Stimulated activated CD4-positive, alpha-beta T cell treated with anti-CD3 and anti-CD28 coated beads, Interleukin-12 subunit alpha, Interleukin-12 subunit beta, amount 100 ng/mL, for 24 hours (primary cell): ENCODE measurements around the gene TTC19.
"Not testable (repeated sequence)": the region's sequence is repeated elsewhere in the genome, so short reads cannot be mapped to it uniquely, and the experiment has no call there.

Experiments
- DNase-seq, 2 experiments: peaks; one replicate each; pipeline ENCODE4 v3.0.0-alpha.2; 2020; ENCODE audit warnings: low read depth in 2 of 2

TTC19 gene

DNA sequence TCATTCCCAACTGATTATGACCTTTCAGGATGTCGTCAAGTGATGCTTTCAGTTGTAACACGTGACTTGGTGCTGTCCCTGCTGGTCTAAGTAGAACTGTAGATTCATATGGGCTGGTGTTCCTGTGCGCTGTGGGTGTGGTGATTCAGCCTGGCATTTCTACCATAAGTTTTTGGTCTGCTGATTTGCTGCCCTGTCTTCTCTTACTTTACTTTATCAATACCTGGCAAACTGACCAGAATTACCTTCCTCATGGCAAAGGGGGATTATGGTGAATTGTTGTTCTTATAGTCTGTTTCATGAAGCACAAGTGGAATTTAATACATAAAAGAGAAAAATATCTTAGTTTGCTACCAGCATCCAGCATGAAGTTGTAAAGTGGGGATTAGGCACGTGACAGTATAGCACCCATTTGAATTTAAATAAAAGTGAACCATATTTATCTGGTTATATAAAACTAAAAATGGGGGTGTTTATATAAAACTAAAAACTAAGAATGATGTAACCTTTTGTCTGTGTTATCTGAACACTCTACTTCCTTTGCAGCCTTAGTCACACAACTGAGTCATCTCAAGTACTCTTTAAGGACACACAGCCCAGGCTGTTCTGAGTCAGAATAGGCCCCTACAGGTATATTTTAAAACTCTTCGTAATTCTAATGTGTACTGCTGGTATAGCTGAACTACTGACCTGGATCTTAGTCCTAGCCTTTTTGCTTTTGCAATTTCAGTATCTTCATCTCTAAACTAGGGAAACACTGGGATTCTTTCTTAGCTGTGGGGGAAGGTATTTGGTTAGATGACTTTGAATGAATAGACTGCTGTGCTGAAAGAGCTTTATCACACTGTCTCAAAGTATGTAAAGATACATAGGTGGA lies 28.3 kb downstream of the TTC19 start:
- DNase-seq, result peak; percentile 13 to 39

DNA sequence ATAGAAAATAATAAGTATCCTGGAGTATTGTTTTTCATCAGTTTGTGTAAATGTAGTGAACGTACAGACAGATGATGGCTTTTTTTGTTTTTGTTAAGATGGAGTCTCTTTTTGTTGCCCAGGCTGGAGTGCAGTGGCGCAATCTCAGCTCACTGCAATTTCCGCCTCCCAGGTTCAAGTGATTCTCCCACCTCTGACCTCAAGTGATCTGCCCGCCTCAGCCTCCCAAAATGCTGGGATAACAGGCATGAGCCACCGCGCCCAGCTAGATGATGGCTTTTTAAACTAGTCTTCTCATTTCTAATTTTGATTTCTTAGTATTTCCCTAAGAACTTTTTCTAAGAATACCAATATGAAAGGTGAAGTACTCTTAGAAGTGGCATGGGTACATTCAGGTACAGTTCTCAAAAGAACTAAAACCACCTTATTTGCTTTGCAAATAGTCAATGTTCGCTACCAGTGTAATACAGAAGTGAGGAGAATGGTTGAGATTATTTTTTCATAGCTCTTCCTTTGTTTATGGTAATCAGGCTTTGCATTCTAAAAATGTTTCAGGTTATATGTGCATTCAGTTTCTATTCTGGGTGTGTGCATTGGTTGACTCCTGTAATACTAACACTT lies 34.2 kb downstream of the TTC19 start:
- no peak for DNase-seq

DNA sequence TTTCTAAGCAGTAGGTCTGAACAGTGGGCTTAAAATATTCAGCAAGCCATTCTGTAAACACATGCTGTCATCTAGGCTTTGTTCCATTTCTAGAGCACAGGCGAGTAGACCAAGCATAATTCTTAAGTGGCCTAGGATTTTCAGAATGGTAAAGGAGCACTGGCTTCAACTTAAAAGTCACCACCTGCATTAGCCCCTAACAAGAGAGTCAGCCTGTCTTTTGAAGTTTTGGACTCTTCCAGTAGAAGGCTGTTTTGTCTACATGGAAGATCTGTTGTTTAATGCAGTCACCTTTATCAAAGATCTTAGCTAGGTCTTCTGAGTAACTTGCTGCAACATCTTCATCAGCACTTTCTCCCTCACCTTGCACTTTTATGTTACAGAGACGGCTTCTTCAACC lies 36.6 kb downstream of the TTC19 start:
- no peak for DNase-seq

DNA sequence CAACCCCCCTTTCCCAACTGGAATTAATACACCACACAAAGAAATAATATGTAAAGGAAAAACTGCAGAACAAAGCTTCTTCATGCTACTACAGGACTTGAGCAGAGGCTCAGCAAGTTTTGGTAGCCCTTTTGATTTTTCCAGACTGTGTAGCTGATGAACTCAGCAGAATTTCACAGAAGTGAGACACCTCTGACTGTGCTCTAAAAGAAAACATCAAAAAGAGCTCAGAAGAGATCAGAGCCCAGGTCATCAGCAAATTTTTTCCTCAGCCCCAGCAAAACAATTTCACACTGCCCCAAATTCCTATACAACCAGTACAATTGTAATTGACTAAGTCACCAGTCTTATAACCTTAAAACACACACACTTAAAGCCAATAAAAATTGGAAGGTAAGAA lies 38.0 kb downstream of the TTC19 start:
- no peak for DNase-seq

DNA sequence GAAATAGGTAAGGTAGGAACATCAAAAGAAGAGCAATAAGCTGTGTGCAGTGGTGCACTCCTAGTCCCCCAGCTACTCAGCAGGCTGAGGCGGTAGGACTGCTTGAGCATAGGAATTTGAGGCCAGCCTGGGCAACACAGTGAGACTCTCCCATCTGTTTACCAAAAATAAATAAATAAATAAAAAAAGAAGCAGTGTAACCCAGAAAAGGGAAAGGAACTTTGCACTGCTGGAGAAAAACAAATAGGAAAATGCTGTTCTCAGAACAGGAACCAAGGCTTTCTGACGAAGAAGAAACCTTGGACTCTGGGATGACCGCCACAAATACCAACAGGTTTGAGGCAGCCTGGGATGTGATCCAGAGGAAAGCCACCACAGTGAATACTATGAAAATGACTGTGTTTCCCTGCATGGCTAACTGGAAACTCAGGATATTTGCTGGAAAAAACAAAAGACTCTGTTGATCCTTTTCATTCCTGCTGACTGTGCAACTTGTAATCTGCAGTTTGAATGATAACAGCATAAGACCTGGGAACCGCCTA lies 41.2 kb downstream of the TTC19 start:
- DNase-seq, result no peak

DNA sequence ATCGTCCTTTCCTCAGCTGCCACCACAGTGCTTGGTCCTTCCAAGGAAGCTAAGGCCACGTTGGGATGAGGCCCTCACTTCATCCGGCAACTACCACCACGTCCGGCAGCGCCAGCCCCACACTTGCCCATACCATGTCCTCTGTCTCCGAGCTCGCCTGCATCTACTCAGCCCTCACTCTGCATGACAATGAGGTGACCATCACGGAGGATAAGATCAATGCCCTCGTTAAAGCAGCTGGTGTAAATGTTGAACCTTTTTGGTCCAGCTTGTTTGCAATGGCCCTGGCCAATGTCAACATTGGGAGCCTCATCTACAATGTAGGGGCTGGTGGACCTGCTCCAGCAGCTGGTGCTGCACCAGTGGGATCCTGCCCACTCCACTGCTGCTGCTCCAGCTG lies 44.9 kb downstream of the TTC19 start:
- no peak for DNase-seq

DNA sequence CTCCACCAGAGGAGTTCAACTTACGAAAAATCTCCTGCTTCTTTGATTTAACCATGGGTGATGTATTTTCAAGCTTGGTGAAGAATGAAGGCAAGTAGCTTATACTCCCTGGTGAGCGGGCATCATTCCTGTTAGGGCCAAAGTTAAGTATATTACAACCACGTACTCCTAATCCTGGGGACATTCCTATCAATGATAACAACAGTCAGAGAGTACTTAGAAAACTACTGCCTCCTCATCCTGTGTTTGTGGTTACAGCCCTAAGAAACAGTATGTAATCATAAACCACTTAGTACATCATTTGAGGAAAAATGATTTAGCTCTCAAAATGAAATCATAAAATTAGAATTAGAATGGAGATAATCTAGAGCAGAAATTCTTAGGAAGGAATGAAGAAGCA lies 47.3 kb downstream of the TTC19 start:
- DNase-seq, result no peak

DNA sequence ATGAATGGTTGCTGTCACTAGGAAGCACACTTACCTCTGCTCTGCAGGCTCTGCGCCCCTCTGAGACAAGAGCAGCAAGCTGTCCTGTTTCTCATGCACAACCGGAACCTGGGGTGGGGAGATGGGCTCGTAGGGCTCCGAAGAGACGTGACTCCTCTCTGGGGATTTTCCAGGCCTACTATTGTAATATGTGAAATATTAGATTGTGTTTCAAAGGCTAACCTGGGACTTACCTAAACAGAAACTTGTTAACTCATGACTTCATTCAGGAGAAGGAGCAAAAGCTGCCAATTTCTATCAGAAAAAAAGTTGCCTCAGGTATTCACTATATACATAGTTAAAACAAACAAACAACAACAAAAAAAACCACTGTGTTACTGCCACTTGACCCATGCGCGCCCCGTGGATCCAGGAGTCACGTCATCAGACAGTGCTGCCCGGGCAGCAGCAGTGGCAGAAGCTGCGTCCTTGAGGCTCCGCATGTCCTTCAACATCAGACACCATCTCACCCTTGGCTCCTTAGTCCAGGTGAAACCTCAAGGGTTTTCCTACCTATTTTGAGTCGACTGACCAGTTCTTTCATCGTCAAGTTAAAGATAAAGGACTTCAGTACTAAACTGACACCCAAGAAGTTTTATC lies 49.3 kb downstream of the TTC19 start:
- no peak for DNase-seq

DNA sequence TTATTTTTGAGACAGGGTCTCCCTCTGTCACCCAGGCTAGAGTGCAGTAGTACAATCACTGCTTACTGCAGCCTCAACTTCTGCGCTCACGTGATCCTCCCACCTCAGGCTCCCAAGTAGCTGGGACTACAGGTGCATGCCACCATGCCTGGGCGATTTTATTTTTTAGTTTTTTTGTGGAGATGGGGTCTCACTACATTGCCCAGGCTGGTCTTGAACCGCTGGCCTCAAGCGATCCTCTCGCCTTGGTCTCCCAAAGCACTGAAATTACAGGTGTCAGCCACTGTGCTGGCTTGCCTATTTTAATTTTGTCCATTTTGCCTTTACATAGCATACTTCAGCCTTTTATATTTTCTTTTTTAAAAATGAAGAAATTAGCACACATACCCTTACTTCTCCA lies 51.2 kb downstream of the TTC19 start:
- DNase-seq, result no peak

DNA sequence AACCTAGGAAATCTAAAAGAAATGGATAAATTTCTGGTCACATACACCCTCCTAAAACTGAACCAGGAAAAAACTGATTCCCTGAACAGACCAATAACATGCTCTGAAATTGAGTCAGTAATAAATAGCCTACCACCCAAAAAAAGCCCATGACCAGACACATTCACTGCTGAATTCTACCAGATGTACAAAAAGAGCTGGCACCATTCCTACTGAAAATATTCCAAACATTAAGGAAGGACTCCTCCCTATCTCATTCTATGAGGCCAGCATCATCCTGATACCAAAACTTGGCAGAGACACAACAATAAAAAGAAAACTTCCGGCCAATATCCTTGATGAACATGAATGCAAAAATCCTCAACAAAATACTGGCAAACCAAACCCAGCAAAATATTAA lies 52.9 kb downstream of the TTC19 start:
- DNase-seq, result no peak

DNA sequence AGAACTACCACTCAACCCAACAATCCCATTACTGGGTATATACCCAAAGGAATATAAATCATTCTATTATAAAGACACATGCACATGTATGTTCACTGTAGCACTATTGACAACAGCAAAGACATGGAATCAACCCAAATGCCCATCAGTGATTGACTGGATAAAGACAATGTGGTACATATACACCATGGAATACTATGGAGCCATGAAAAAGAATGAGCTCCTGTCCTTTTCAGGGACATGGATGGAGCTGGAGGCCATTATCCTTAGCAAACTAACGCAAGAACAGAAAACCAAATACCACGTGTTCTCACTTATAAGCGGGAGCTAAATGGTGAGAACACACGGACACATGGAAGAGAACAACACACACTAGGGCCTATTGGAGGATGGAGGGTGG lies 55.5 kb downstream of the TTC19 start:
- DNase-seq, result not testable (repeated sequence)

DNA sequence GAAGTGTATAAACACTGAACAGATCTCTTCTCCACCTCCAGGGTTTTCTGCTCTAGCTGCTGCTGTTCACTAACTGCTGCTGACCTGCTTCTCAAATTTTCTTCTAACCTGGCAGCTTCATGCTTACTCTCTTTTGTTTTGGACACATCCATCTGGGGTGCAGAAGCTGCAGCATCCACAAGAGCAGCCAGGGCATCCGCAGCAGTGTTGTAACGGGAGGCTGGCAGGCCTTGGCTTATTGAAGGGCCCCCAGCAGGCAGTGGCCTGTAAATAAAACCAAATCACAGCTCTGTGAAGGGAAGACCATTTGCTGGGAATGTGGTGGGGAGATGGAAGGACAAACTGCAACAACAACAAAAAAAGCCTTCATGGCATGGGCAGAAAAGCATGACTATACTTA lies 62.0 kb downstream of the TTC19 start:
- no peak for DNase-seq

DNA sequence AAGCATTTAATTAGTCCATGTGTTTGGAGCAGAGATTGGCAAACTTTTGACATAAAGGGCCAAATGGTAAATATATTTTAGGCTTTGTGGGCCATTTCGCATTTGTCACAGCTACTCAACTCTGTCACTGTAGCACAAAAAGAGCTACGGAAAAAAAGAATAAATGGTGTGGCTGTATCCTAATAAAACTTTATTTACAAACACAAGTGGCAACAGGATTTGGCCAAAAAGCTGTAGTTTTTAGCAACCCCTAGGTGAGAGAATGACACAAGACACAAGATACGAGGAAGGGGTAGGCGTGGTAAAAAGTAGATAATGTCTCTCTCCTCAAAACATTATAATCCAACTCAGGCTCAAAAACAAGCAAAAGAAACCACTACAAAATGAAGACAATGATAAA lies 66.5 kb downstream of the TTC19 start:
- DNase-seq, result no peak

DNA sequence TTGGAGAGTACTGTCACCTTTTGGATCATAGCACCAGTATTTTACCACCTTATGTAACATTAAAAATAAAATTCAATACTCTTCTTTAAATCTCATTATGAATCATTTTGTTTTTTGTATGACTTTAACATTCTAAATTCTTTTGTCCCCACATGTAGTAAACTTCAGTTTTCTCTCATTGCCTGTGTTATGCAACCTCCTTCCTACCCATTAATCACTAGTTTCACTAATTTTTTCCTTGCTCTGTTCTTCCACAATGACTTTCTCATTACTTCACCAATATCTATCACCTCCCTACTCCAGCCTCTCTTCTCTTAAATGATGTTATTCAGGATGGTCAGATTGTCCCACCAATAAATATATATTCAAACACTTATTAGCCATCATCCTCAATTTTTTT lies 68.7 kb downstream of the TTC19 start:
- DNase-seq, result no peak

DNA sequence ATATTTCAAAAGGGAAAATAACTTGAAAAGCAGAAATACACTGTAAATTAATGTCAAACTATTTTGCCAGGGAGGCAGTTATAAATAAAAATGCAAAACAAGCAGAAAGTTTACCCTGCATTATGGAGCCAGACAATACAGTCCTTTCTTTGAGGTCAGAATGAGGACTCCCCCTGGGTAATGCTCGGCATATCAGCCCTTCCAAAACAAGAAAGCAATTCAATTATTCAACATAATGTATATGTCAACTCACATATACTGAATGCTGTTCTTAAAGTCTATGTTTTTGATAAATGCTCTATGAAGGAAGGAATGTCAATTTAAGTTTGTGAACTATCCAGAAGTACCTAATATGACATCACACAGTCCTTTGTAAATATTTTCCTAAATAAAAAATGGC lies 72.4 kb downstream of the TTC19 start:
- no peak for DNase-seq

DNA sequence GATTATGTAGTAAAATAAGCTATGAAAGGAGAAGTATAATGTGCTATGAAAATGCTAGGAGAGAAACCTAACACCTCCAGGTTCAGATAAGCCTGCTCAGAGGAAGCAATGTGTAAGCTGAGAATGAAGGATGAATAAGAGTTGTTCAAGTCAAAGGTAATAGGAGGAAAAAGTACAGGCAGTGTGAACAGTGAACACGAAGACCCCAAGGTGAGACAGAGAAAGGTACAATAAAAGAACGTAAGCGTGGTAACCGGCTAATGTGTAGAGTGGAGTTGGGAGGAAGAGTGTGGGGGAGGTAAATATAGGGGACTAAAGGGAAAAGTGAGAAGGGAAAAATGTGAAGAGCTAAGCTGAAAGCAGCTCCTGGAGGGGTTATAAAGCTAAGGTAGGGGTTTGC lies 74.2 kb downstream of the TTC19 start:
- no peak for DNase-seq

DNA sequence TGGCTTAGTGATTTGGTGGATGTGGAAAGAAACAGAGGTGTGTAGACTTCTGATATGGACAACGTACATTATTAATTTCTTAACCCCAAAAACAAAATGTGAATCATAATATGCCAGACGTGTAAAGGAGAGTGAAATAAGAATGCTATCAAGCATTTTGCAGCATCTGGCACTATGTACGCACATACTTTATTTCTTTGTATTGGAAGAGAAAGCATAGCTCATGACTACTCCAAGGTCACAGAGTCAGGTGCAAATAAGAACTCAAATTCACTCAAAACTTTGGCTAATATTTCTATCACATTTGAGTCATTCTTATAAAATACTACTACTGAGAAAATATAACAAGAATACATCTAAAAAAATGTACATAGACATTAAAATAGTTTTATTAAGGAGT lies 74.8 kb downstream of the TTC19 start:
- no peak for DNase-seq

DNA sequence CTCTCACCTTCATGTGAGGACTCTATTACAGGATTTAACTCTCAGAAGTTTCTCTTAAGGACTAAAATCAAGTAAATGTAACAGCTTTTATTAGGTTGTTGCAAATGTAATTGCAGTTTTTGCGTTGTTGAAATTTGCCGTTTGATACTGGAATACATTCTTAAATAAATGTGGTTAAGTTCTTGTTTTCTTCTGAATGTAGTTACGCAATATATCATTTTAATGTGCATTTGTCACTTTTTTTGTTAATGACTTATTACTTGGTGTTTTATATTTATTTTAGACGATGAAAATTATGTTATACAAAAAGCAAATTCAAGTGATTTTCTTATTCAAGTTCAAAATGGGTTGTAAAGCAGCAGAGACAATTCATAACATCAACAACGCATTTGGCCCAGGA lies 76.3 kb downstream of the TTC19 start:
- no peak for DNase-seq
